Natural killer cell (primary cell): Measurements from ENCODE around the gene TBC1D22A. TPM values are rescaled to one million over a fixed set of nuclear protein-coding genes. Genes with fewer than 3 reads are reported as not detected.

ENCODE experiments used
- ATAC-seq, 3 donors: fragments of 150-1000 bp in 2 of 3; fragments of 200-7000 bp in 1 of 3; cut with Tn5 transposase; 1 replicate in 1 of 3; 2 replicates in 2 of 3; pipeline ENCODE4 v1.10.0; 2021; ENCODE audit warnings: mild to moderate bottlenecking in 2 of 3, moderate library complexity in 2 of 3
- DNase-seq, 2 donors: peaks; one replicate each; pipeline versions ENCODE4 v3.0.0 to v3.0.0-alpha.2; 2013 to 2021; ENCODE audit warnings: mixed read lengths in 1 of 2
- H3K27ac ChIP-seq: one replicate; pipeline ENCODE4 v1.5.1; 2013; ENCODE audit warnings: mild to moderate bottlenecking, low read length
- H3K27me3 ChIP-seq: one replicate; pipeline ENCODE4 v1.6.1; 2013; ENCODE audit warnings: low read length; ENCODE audit not compliant: control insufficient read depth, insufficient read depth
- H3K36me3 ChIP-seq: one replicate; pipeline ENCODE4 v1.6.1; 2013; ENCODE audit warnings: low read length; ENCODE audit not compliant: control insufficient read depth, insufficient read depth
- H3K4me1 ChIP-seq: one replicate; pipeline ENCODE4 v1.6.1; 2013; ENCODE audit warnings: low read length; ENCODE audit not compliant: control insufficient read depth, insufficient read depth
- H3K4me3 ChIP-seq: one replicate; pipeline ENCODE4 v1.5.1; 2013; ENCODE audit warnings: low read length
- H3K9me3 ChIP-seq: one replicate; pipeline ENCODE4 v1.6.1; 2013; ENCODE audit warnings: low read length; ENCODE audit not compliant: control insufficient read depth, insufficient read depth
- H3K27ac Mint-ChIP-seq, 2 donors: one replicate each; pipeline ENCODE4 v1.8.0; 2022; ENCODE audit warnings: mild to moderate bottlenecking in 2 of 2, mixed read lengths in 2 of 2, moderate library complexity in 1 of 2
- H3K27me3 Mint-ChIP-seq, 2 donors: one replicate each; pipeline ENCODE4 v1.8.0; 2022; ENCODE audit warnings: low read depth in 2 of 2, mixed read lengths in 2 of 2
- H3K36me3 Mint-ChIP-seq: one replicate; pipeline ENCODE4 v1.8.0; 2022; ENCODE audit warnings: mixed read lengths
- H3K4me1 Mint-ChIP-seq, 2 donors: one replicate each; pipeline ENCODE4 v1.8.0; 2022; ENCODE audit warnings: mixed read lengths in 2 of 2
- H3K4me3 Mint-ChIP-seq: one replicate; pipeline ENCODE4 v1.8.0; 2022; ENCODE audit warnings: mild to moderate bottlenecking, moderate library complexity, mixed read lengths
- H3K9me3 Mint-ChIP-seq, 2 donors: one replicate each; pipeline ENCODE4 v1.8.0; 2022; ENCODE audit warnings: mixed read lengths in 2 of 2
- WGBS: methylation state at CpG from one replicate; pipeline ENCODE4 v1.1.7; 2013; ENCODE audit warnings: missing lambda C conversion rate; ENCODE audit not compliant: insufficient coverage; 5-methylcytosine and 5-hydroxymethylcytosine counted together
- intact Hi-C: fragments of 100-400 bp; cut with micrococcal nuclease; formaldehyde crosslinking; loops from one replicate; pipeline ENCODE4 v1.14.2; 2022
- total RNA-seq, 4 donors: library from RNA; stranded (reverse); fragments of 120-200 nt in 1 of 4; gene quantifications; one replicate each; pipeline versions ENCODE4 v1.2.3 to v1.2.4, GENCODE V29; 2013 to 2022
- TF ChIP-seq, protein P1 (sequence below): fragments of 200-600 bp; IDR thresholded peaks from one replicate; pipeline ENCODE4 v1.8.0; 2022; ENCODE audit warnings: antibody characterized with exemption

The TBC1D22A gene
- total RNA-seq, 3 donors from 2014 or later (not counting 1 experiment from before 2014, with no cell fraction given) = 47.4 to 53.7 (median 53.2) TPM

DNA sequence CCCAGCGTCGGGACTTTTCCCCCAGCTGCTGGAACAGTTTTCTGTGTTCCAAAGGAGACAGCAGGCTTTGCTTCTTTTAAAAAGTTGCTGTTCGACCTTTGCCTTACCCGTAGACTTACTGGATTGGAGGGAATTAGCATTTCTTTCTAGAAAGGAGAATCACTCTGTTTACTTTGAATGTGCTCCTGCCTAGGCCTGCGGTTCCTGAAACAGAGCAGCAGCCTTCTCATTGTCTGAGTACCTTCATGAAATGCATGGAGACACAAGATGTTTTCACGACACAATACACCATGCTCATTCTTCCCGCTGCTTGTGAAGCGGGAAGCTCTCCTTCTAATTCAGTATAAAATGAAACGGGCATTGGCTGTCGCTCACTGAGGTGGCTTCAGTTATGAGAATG, 196.2 kb downstream of the TBC1D22A start:
- Histone ChIP-seq H3K27me3 (no peaks in the 10 kb centered on the region), H3K4me1 (peaks cover 10% of the 10 kb centered on the region), H3K4me3 (no peak overlapping the region), H3K27ac (no peak overlapping the region), H3K36me3 (no peaks in the 10 kb centered on the region), H3K9me3 (no peaks in the 10 kb centered on the region)
- no peak overlapping the region for H3K4me3 Mint-ChIP-seq
- intact Hi-C loops = no loop called here
- DNase-seq = no peak
- WGBS = 96% methylated on average over 10 of the region's 10 CpGs
- H3K4me1 Mint-ChIP-seq = peaks cover 35 to 47% of the 10 kb centered on the region in 2 donors
- no peaks in the 10 kb centered on the region for H3K27me3 Mint-ChIP-seq
- TF ChIP-seq, protein P1, sequence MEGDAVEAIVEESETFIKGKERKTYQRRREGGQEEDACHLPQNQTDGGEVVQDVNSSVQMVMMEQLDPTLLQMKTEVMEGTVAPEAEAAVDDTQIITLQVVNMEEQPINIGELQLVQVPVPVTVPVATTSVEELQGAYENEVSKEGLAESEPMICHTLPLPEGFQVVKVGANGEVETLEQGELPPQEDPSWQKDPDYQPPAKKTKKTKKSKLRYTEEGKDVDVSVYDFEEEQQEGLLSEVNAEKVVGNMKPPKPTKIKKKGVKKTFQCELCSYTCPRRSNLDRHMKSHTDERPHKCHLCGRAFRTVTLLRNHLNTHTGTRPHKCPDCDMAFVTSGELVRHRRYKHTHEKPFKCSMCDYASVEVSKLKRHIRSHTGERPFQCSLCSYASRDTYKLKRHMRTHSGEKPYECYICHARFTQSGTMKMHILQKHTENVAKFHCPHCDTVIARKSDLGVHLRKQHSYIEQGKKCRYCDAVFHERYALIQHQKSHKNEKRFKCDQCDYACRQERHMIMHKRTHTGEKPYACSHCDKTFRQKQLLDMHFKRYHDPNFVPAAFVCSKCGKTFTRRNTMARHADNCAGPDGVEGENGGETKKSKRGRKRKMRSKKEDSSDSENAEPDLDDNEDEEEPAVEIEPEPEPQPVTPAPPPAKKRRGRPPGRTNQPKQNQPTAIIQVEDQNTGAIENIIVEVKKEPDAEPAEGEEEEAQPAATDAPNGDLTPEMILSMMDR = no peak
- no peak overlapping the region for H3K27ac Mint-ChIP-seq
- no peaks in the 10 kb centered on the region for H3K36me3 Mint-ChIP-seq
- no peak for ATAC-seq
- H3K9me3 Mint-ChIP-seq = no peaks in the 10 kb centered on the region

DNA sequence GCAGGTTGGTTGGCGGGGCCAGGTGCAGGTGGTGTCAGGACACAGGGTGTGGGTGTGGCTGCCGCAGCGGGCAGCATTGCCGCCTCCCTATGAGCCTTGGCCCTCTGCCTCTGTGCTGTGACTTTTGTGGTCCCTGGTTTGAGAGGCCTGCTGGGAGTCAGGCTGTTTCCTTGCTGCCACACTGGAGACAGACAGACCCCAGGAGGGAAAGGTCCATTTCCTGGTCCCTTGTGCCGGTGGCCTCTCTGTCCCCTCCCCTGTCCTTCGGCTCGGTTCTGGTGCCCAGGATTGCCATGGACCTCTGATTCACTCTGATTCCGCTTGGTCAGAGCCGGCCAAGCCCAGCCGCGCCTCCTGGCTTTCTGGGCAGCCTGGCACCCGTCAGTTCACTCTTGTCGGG, 196.9 kb downstream of the TBC1D22A start:
- TF ChIP-seq, protein P1 = no peak
- intact Hi-C loops = no loop called here

DNA sequence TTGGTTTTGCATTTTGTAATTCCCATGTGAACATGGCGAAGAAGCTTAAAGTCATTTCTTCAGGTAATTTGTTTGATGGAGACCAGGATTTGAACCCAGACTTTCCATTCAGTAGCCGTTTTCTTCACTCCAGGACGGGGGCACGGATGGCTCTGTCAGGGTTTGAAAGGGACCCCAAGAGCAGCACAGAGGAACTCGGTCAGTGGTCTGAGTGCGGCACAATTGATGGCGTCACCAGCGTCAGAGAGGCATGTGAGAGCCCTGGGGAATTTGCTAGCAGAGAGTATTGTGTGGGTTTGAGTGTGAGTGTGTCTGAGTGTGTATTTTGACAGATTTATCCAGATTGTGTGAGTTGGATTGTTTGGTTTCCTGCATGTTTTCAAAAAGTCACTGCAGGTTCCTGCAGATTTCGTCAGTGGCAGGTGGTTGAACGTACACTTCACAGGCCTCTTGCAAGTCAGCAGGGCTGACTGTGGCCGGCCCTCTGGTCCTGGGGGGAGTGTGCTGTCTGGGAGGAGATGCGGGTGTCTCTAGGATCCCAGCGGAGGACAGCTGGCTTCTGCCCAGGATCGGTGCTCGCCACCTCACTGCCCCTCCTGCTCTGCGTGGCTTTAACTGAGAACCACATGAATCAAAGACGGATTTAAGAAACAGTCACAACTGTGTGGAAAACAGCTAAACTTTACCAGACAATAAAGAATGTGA, 199.3 kb downstream of the TBC1D22A start:
- Mint-ChIP-seq H3K36me3 (no peaks in the 10 kb centered on the region), H3K4me1 (peaks cover 38 to 42% of the 10 kb centered on the region in 2 donors), H3K9me3 (no peaks in the 10 kb centered on the region), H3K27ac (peak overlapping the region; percentile 26 to 80), H3K4me3 (no peak overlapping the region), H3K27me3 (no peaks in the 10 kb centered on the region)
- no peak overlapping the region for H3K4me3 ChIP-seq
- peaks cover 2% of the 10 kb centered on the region for H3K4me1 ChIP-seq
- H3K27ac ChIP-seq = no peak overlapping the region
- no peak for DNase-seq
- ATAC-seq = peak in 1 of 3 donors; percentile 26
- TF ChIP-seq, protein P1 = no peak
- WGBS = 92% methylated on average over 16 of the region's 17 CpGs
- H3K27me3 ChIP-seq = no peaks in the 10 kb centered on the region
- no peaks in the 10 kb centered on the region for H3K9me3 ChIP-seq
- intact Hi-C loops = no loop called here
- H3K36me3 ChIP-seq = no peaks in the 10 kb centered on the region

More for the DNA sequence above, 196.9 kb downstream of the TBC1D22A start:
- Mint-ChIP-seq H3K27me3 (no peaks in the 10 kb centered on the region), H3K9me3 (no peaks in the 10 kb centered on the region), H3K4me1 (peaks cover 41 to 51% of the 10 kb centered on the region in 2 donors), H3K4me3 (no peak overlapping the region), H3K27ac (no peak overlapping the region), H3K36me3 (no peaks in the 10 kb centered on the region)
- DNase-seq = no peak
- H3K27me3 ChIP-seq = no peaks in the 10 kb centered on the region
- H3K36me3 ChIP-seq = no peaks in the 10 kb centered on the region
- H3K27ac ChIP-seq = no peak overlapping the region
- H3K4me3 ChIP-seq = no peak overlapping the region
- H3K9me3 ChIP-seq = no peaks in the 10 kb centered on the region
- H3K4me1 ChIP-seq = peaks cover 10% of the 10 kb centered on the region
- 82% methylated on average over 13 of the region's 13 CpGs for WGBS
- ATAC-seq = no peak

DNA sequence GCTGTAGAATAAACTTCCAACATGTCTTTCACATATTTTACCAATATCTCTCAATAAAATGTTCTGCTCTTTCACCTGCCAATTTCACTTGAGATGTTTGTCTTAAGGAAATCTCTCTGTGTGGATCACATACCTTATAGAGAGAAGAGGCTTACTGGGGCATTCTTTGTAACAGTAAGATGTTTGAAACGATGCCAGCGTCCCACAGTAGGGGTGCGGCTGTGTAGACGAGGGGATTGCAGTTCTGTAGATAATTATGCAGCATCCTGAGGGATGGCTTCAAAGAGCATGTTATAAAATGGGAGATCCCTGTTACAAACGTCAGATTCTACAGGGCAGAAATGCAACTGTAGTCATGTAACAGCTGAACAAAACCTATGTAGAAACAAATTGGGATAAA, 200.0 kb downstream of the TBC1D22A start:
- DNase-seq (no peak), ATAC-seq (no peak)
- intact Hi-C loops = no loop called here
- TF ChIP-seq, protein P1 = no peak
- Mint-ChIP-seq H3K27me3 (no peaks in the 10 kb centered on the region), H3K36me3 (no peaks in the 10 kb centered on the region), H3K4me1 (peaks cover 34 to 36% of the 10 kb centered on the region in 2 donors), H3K9me3 (no peaks in the 10 kb centered on the region), H3K4me3 (no peak overlapping the region), H3K27ac (peak overlapping the region in 1 of 2 donors; percentile 80)
- Histone ChIP-seq H3K4me1 (no peaks in the 10 kb centered on the region), H3K27me3 (no peaks in the 10 kb centered on the region), H3K4me3 (no peak overlapping the region), H3K36me3 (no peaks in the 10 kb centered on the region), H3K27ac (no peak overlapping the region), H3K9me3 (no peaks in the 10 kb centered on the region)
- 93% methylated on average over 5 of the region's 5 CpGs for WGBS
